B cell (primary cell): ENCODE measurements around the gene TSPAN32. TPM values are rescaled to one million over a fixed set of nuclear protein-coding genes. Genes with fewer than 3 reads are reported as not detected.
A peak's percentile ranks its signal among the peaks of the same experiment; 100 is the strongest.

Experiments
- ATAC-seq: fragments of 200-7000 bp; cut with Tn5 transposase; one replicate; pipeline ENCODE4 v1.10.0; 2021; ENCODE audit warnings: low read depth, mild to moderate bottlenecking, moderate number of reproducible peaks, moderate library complexity
- CTCF ChIA-PET: fragments of 350-600 bp; sonication (Branson Sonifier 250); formaldehyde crosslinking; loops from one replicate; lab custom pipeline; 2021; ENCODE audit warnings: antibody characterized with exemption, inconsistent platforms; lab: Charles Lee
- POLR2A ChIA-PET: fragments of 350-600 bp; sonication (Branson Sonifier 250); formaldehyde crosslinking; loops from one replicate; lab custom pipeline; 2021; ENCODE audit warnings: antibody characterized with exemption; lab: Charles Lee
- DNase-seq: peaks from one replicate; pipeline ENCODE4 v3.0.0; 2013
- H2AFZ ChIP-seq: 2 replicates; pipeline ENCODE4 v1.6.1; 2012; ENCODE audit warnings: mild to moderate bottlenecking, low read depth, low read length; ENCODE audit not compliant: insufficient read depth, poor library complexity, severe bottlenecking
- H3K27ac ChIP-seq, 2 donors: 1 replicate in 1 of 2; 2 replicates in 1 of 2; pipeline ENCODE4 v1.5.1; 2012 to 2013; ENCODE audit warnings: low read length in 2 of 2, mild to moderate bottlenecking in 2 of 2, moderate library complexity in 1 of 2
- H3K27me3 ChIP-seq, 4 experiments: fragments of 200-600 bp in 1 of 4; sonication (generic) in 1 of 4; replicated peaks in 1 of 4; 1 replicate in 2 of 4; 2 replicates in 2 of 4; pipeline versions ENCODE4 v1.6.1 to v1.7.0; 2013 to 2016; ENCODE audit warnings: low read length in 3 of 4, mild to moderate bottlenecking in 2 of 4, mixed read lengths in 1 of 4, moderate library complexity in 1 of 4; ENCODE audit not compliant: insufficient read depth in 4 of 4, control insufficient read depth in 3 of 4; ENCODE audit errors: control extremely low read depth in 1 of 4
- H3K36me3 ChIP-seq, 2 experiments: replicated peaks in 1 of 2; 1 replicate in 1 of 2; 2 replicates in 1 of 2; pipeline versions ENCODE4 v1.6.1 to v1.7.1; 2013; ENCODE audit warnings: low read length in 1 of 2; ENCODE audit not compliant: insufficient read depth in 2 of 2, control insufficient read depth in 1 of 2; ENCODE audit errors: control extremely low read depth in 1 of 2, extremely low read depth in 1 of 2
- H3K4me1 ChIP-seq, 2 donors: fragments of 200-600 bp in 1 of 2; sonication (generic) in 1 of 2; 1 replicate in 1 of 2; 2 replicates in 1 of 2; pipeline versions ENCODE4 v1.5.1 to v1.6.1; 2013 to 2017; ENCODE audit warnings: low read length in 2 of 2; ENCODE audit not compliant: control insufficient read depth in 2 of 2, insufficient read depth in 2 of 2
- H3K4me2 ChIP-seq: replicated peaks from 2 replicates; pipeline ENCODE3; 2012; ENCODE audit warnings: mild to moderate bottlenecking, low read depth, low read length; ENCODE audit not compliant: poor library complexity, severe bottlenecking
- H3K4me3 ChIP-seq, 5 experiments: fragments of 200-600 bp in 1 of 5; sonication (generic) in 1 of 5; 1 replicate in 3 of 5; 2 replicates in 2 of 5; pipeline versions ENCODE4 v1.5.1 to v1.7.0; 2011 to 2016; ENCODE audit warnings: low read length in 4 of 5, mild to moderate bottlenecking in 4 of 5, low read depth in 2 of 5, control low read depth in 1 of 5, moderate library complexity in 1 of 5; ENCODE audit not compliant: insufficient read depth in 1 of 5; ENCODE audit errors: control extremely low read depth in 1 of 5, extremely low read depth in 1 of 5
- H3K79me2 ChIP-seq: fragments of 200-600 bp; sonication (generic); one replicate; pipeline ENCODE4 v1.6.0; 2016; ENCODE audit warnings: low read length; ENCODE audit not compliant: control insufficient read depth, insufficient read depth
- H3K9ac ChIP-seq: fragments of 200-600 bp; sonication (generic); 2 replicates; pipeline ENCODE4 v1.6.1; 2017; ENCODE audit warnings: mild to moderate bottlenecking, low read length, moderate library complexity
- H3K9me3 ChIP-seq, 3 donors: one replicate each; pipeline versions ENCODE4 v1.6.1 to v1.7.1; 2013; ENCODE audit warnings: low read length in 2 of 3; ENCODE audit not compliant: control insufficient read depth in 2 of 3, insufficient read depth in 1 of 3; ENCODE audit errors: control extremely low read depth in 1 of 3
- H4K20me1 ChIP-seq: 2 replicates; pipeline ENCODE4 v1.6.0; 2012; ENCODE audit warnings: mild to moderate bottlenecking, low read length; ENCODE audit not compliant: insufficient read depth, control insufficient read depth, poor library complexity, severe bottlenecking
- H3K27ac Mint-ChIP-seq: one replicate; pipeline ENCODE4 v1.8.0; 2021; ENCODE audit warnings: mixed read lengths
- H3K27me3 Mint-ChIP-seq: one replicate; pipeline ENCODE4 v1.8.0; 2021; ENCODE audit warnings: mixed read lengths
- H3K4me1 Mint-ChIP-seq: one replicate; pipeline ENCODE4 v1.8.0; 2021; ENCODE audit warnings: mixed read lengths
- H3K4me3 Mint-ChIP-seq: one replicate; pipeline ENCODE4 v1.8.0; 2021; ENCODE audit warnings: mixed read lengths
- H3K9me3 Mint-ChIP-seq: one replicate; pipeline ENCODE4 v1.8.0; 2022; ENCODE audit warnings: mixed read lengths; ENCODE audit not compliant: insufficient read depth
- CTCF ChIP-seq: fragments of 200-600 bp; IDR thresholded peaks from one replicate; pipeline ENCODE4 v1.8.0; 2022; ENCODE audit warnings: antibody characterized with exemption, mild to moderate bottlenecking
- EZH2 ChIP-seq: IDR thresholded peaks from 2 replicates; pipeline ENCODE4 v1.6.1; 2012; ENCODE audit warnings: borderline replicate concordance, low read depth, mild to moderate bottlenecking, moderate library complexity, low read length; ENCODE audit not compliant: insufficient read depth, poor library complexity, severe bottlenecking
- WGBS: methylation state at CpG from one replicate; pipeline ENCODE4 v1.1.5; 2013; ENCODE audit warnings: missing lambda C conversion rate; ENCODE audit not compliant: insufficient coverage; 5-methylcytosine and 5-hydroxymethylcytosine counted together
- intact Hi-C: fragments of 100-400 bp; cut with micrococcal nuclease; formaldehyde crosslinking; loops from one replicate; pipeline ENCODE4 v1.10.0; 2022
- polyA plus RNA-seq: library from polyadenylated mRNA; depleted of rRNA; stranded (reverse); fragments of >200 nt; gene quantifications from 2 replicates; pipeline ENCODE4 v1.2.3, GENCODE V29; 2012
- total RNA-seq, 2 donors: library from RNA; stranded (reverse); fragments of 120-200 nt in 1 of 2; gene quantifications; 1 replicate in 1 of 2; 2 replicates in 1 of 2; pipeline versions ENCODE4 v1.2.3 to v1.2.4, GENCODE V29; 2013 to 2022

The TSPAN32 gene
- total and polyA plus RNA-seq, 2 donors (not counting 1 experiment from before 2014, with no cell fraction given): 22.2 to 75.9 TPM

GRCh38 chr11:2294926-2295290, 6.9 kb upstream of the TSPAN32 start:
- no peak for TF ChIP-seq CTCF
- TF ChIP-seq EZH2: no peak
- H3K9me3 Mint-ChIP-seq: no peaks in the 10 kb centered on the region
- Histone ChIP-seq H3K4me1 (peaks cover 14 to 18% of the 10 kb centered on the region in 2 donors), H3K27ac (no peak overlapping the region), H4K20me1 (no peaks in the 10 kb centered on the region), H3K36me3 (peaks cover 3 to 7% of the 10 kb centered on the region in 2 experiments), H3K9ac (no peak overlapping the region), H3K9me3 (no peaks in the 10 kb centered on the region), H3K27me3 (no peaks in the 10 kb centered on the region), H3K79me2 (no peaks in the 10 kb centered on the region), H3K4me3 (no peak overlapping the region), H2AFZ (no peak overlapping the region), H3K4me2 (no peak overlapping the region)
- H3K27ac Mint-ChIP-seq: no peak overlapping the region
- no peak for ATAC-seq
- no peak overlapping the region for H3K4me3 Mint-ChIP-seq
- CTCF ChIA-PET: interaction anchor here (0.8 to 1.5 kb wide), 4 partner anchors 10 to 237 kb away, joined by 3 to 6 read pairs (median 4); no protein-coding TSS in a partner anchor
- peaks cover 31% of the 10 kb centered on the region for H3K4me1 Mint-ChIP-seq
- POLR2A ChIA-PET: interaction anchor here (0.6 kb wide), 1 partner anchor 14 kb away, joined by 4 read pairs; no protein-coding TSS in a partner anchor
- H3K27me3 Mint-ChIP-seq: peaks cover 3% of the 10 kb centered on the region
- WGBS: 85% methylated on average over 8 of the region's 8 CpGs
- intact Hi-C loops: no loop called here
- no peak for DNase-seq

GRCh38 chr11:2295971-2296912, 5.6 kb upstream of the TSPAN32 start:
- H3K4me2 ChIP-seq: no peak overlapping the region
- no peaks in the 10 kb centered on the region for H3K79me2 ChIP-seq
- peaks cover 23 to 29% of the 10 kb centered on the region in 2 donors for H3K4me1 ChIP-seq
- H2AFZ ChIP-seq: no peak overlapping the region
- no peaks in the 10 kb centered on the region for H4K20me1 ChIP-seq
- H3K27me3 ChIP-seq: no peaks in the 10 kb centered on the region
- no peak for DNase-seq
- ChIA-PET CTCF (interaction anchor here (2.3 kb wide), 1 partner anchor 9 kb away, joined by 8 read pairs; no protein-coding TSS in a partner anchor), POLR2A (no interaction called here)
- H3K27ac Mint-ChIP-seq: peak overlapping the region; percentile 26
- WGBS: 93% methylated on average over 14 of the region's 17 CpGs
- intact Hi-C loops: no loop called here
- H3K4me3 Mint-ChIP-seq: no peak overlapping the region
- H3K4me3 ChIP-seq: no peak overlapping the region
- H3K9ac ChIP-seq: no peak overlapping the region
- no peak for ATAC-seq
- no peaks in the 10 kb centered on the region for H3K9me3 ChIP-seq
- H3K27ac ChIP-seq: no peak overlapping the region
- TF ChIP-seq CTCF: no peak
- no peak for TF ChIP-seq EZH2
- H3K4me1 Mint-ChIP-seq: peaks cover 39% of the 10 kb centered on the region
- H3K9me3 Mint-ChIP-seq: no peaks in the 10 kb centered on the region
- H3K27me3 Mint-ChIP-seq: no peaks in the 10 kb centered on the region
- peaks cover 3 to 7% of the 10 kb centered on the region in 2 experiments for H3K36me3 ChIP-seq
